A673 (cell line): ENCODE results near the gene PTCRA.

ENCODE experiments used
- CTCF ChIP-seq: fragments of 300-800, 200-600 bp; sonication (generic); conservative IDR thresholded peaks from 2 replicates; pipeline ENCODE4 v1.5.1; 2017; ENCODE audit warnings: low read depth, mild to moderate bottlenecking, antibody characterized with exemption, low read length, moderate library complexity, mixed read lengths
- EZH2 ChIP-seq: fragments of 200-600 bp; sonication (generic); IDR thresholded peaks from 2 replicates; pipeline ENCODE4 v1.6.1; 2017; ENCODE audit warnings: borderline replicate concordance, low read depth, mild to moderate bottlenecking, mixed read lengths, antibody characterized with exemption, low read length; ENCODE audit not compliant: poor library complexity, severe bottlenecking

GRCh38 chr6:42877695-42878094 is 38.2 kb upstream of the PTCRA start:
- TF ChIP-seq EZH2 (no peak), CTCF (no peak)
